Posterior cingulate gyrus (tissue), 11 donors: ENCODE data around the gene CHCHD3.

Experiments
- DNase-seq, 10 donors: peaks; one replicate each; pipeline versions ENCODE4 v3.0.0 to v3.0.0-alpha.2; 2020 to 2021; ENCODE audit warnings: mixed read lengths in 3 of 10
- intact Hi-C: fragments of 100-400 bp; cut with DNase I; formaldehyde crosslinking; loops from one replicate; pipeline ENCODE4 v1.15.1; 2023

Gene CHCHD3

DNA sequence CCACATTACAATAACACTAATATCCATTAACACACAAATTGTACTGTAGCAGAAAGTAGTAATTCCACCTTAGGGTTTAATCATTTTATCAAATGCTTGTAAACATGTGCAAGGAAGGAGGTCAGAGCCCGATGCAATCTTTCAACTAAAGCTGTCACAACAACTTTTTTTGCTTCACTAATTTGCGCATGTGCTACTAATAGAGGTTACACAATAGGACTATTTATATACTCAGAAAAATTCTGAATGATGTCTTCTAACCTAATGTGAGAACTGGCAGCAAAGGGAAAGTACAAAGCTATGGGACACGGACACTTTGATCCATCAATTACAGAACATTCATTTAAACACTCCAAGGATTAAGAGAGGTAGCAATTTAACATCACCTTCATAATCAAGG is 244.4 kb downstream of the CHCHD3 start:
- DNase-seq = no peak
- intact Hi-C loops = no loop called here

GRCh38 chr7:132836746-132837145 is 245.1 kb downstream of the CHCHD3 start:
- no peak for DNase-seq
- intact Hi-C loops = no loop called here

GRCh38 chr7:132830941-132831340 is 250.9 kb downstream of the CHCHD3 start:
- intact Hi-C loops = no loop called here
- no peak for DNase-seq

DNA sequence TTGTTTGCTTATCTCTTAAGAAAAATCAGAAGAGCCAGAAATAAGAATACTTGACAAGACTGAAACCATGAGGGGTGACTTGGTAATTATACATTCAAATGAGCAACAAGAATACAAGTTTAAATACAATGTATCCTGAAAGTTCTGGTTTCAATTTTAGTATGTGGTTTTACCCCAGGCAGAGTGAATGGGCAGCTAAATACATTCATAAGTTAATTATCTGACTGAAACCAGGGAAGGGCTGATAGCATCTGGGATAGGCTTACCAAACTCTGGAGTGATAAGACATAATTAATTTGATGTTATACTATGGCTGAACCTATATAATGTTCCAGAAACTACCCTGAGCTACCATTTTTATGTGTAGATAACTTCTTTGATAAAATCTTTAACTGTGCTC is 253.4 kb downstream of the CHCHD3 start:
- intact Hi-C loops = no loop called here

GRCh38 chr7:132825932-132826835 is 255.7 kb downstream of the CHCHD3 start:
- peak in 2 of 10 donors; percentile 27 to 67 for DNase-seq
- intact Hi-C loops = no loop called here

More for the DNA sequence above, 253.4 kb downstream of the CHCHD3 start:
- DNase-seq = no peak

- DNase-seq = no peak
- intact Hi-C loops = no loop called here
These were observed 256.7 kb downstream of the CHCHD3 start for GRCh38 chr7:132825222-132825621.

GRCh38 chr7:132819648-132820047 is 262.2 kb downstream of the CHCHD3 start:
- intact Hi-C loops = no loop called here

GRCh38 chr7:132817949-132818348 is 263.9 kb downstream of the CHCHD3 start:
- intact Hi-C loops = no loop called here
- no peak for DNase-seq

More at GRCh38 chr7:132819648-132820047, 262.2 kb downstream of the CHCHD3 start:
- DNase-seq = no peak

GRCh38 chr7:132815696-132816311 is 266.1 kb downstream of the CHCHD3 start:
- intact Hi-C loops = no loop called here
- DNase-seq = no peak

- DNase-seq = no peak
- intact Hi-C loops = no loop called here
These were observed 266.8 kb downstream of the CHCHD3 start for GRCh38 chr7:132815130-132815529.

GRCh38 chr7:132810561-132810960 is 271.3 kb downstream of the CHCHD3 start:
- intact Hi-C loops = no loop called here
- no peak for DNase-seq

- intact Hi-C loops = no loop called here
- no peak for DNase-seq
These were observed 275.1 kb downstream of the CHCHD3 start for GRCh38 chr7:132806834-132807233.

DNA sequence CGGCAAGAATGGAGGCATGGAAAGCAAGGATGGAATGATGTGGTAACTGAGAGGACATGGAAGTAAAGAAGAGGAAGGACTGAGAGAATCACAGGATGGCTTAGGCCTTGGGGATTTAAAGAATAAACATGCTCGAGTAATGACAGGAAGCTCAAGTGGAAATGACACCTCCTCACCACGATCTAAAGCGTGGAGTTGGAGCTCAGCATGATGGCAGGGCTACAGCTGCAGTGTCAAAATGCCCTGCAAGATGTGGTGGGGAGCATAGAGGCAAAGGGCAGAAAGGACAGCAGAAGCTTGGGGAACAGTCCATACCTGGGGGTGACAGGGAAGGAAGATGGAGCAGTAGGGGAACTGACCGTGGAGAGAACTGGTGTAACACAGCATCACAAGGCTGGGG is 276.1 kb downstream of the CHCHD3 start:
- no peak for DNase-seq
- intact Hi-C loops = no loop called here

DNA sequence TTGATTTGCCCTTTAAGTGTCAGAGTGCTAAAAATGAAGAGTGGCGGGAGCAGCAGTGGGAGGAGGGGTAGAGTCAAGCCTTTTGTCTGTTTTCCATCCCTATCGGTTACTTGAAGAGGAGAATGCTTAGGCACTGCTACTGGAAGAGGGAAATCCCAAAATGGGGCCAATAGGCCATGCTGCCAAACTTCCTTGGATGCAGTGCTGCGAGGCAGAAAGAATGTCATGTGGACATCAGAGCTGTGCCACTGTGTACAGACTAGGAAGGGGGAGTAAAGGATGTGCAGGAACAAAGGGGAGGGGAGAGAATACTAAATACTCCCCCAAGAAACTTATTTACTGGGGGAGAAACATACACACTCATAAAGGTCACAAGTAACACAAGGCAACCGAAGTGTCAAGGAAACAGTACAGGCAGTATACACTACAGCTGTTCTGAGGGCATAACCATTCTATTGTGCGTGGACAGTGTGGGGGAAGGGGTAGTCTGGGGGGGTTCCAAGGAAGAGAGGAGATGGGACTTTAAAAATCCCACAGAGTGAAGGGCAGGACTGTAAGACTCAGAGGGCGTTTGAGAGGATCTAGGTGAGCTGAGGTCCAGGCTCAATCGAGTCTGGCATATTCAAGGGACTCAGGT is 276.9 kb downstream of the CHCHD3 start:
- no peak for DNase-seq
- intact Hi-C loops = no loop called here

- intact Hi-C loops = no loop called here
- no peak for DNase-seq
These were observed 281.4 kb downstream of the CHCHD3 start for GRCh38 chr7:132800522-132800921.

DNA sequence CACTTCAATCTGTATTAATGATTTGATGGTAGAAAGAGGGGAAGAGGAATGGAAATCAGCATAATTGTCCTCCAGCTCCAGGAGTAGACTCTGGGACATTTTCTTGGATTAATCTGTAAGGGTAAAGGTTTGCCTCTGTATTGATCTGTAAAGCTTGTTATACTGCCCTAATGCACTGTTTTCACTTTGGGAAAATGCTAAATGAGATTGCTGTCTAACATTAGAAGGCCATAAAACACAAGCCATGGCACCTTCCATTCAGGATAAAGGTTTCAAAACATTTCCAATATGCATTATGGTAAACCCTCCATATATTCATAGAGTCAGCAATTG is 282.8 kb downstream of the CHCHD3 start:
- intact Hi-C loops = no loop called here
- DNase-seq = no peak

DNA sequence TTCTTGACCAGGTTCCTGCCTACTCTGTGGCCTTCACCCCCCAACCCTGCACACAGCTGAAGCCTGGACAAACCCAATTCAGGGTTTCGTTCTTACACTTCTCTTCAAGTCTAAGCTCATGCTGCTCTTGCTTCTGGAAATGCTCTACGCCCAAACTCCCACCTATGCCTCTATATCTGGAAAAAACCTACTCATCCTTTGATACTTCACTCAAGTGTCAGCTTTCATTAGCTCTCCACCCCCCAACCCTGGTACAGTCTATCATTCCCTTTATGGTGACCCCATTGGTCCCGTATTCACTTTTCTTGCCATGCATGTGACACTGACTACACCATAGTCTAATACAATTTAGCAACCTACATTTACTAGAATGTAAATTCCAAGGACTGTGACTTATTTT is 284.7 kb downstream of the CHCHD3 start:
- no peak for DNase-seq

GRCh38 chr7:132793474-132793873 is 288.4 kb downstream of the CHCHD3 start:
- intact Hi-C loops = no loop called here
- no peak for DNase-seq

More for the DNA sequence above, 284.7 kb downstream of the CHCHD3 start:
- intact Hi-C loops = no loop called here

- no peak for DNase-seq
- intact Hi-C loops = no loop called here
These were observed 290.9 kb downstream of the CHCHD3 start for GRCh38 chr7:132791036-132791435.

GRCh38 chr7:132790104-132790503 is 291.8 kb downstream of the CHCHD3 start:
- intact Hi-C loops = no loop called here
- no peak for DNase-seq

DNA sequence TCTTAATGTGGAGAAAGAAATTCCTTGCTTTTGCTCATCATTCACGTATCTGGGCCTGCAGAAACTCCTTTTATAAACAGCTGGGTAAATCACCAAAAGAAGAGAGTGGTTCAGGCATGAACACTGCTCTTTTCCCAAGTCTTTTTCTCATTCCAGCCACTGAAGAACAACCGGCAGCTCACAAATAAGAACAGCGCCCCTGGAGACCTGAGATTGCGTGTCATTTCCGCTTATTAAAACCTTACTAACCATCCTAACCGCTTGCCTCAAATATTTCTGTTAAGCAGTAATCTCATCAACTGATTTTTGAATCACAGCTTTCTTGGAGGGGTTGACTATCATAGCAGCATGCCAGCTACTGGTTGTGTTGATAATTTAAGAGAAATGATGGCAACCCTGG is 292.6 kb downstream of the CHCHD3 start:
- intact Hi-C loops = no loop called here
- no peak for DNase-seq

- no peak for DNase-seq
- intact Hi-C loops = no loop called here
These were observed 296.0 kb downstream of the CHCHD3 start for GRCh38 chr7:132785870-132786269.
